Pons (tissue), 1 donor: ENCODE results near the gene NOX5.

ENCODE experiments used
- DNase-seq: peaks from one replicate; pipeline ENCODE4 v3.0.0-alpha.2; 2016; ENCODE audit warnings: low spot score

NOX5 gene

DNA sequence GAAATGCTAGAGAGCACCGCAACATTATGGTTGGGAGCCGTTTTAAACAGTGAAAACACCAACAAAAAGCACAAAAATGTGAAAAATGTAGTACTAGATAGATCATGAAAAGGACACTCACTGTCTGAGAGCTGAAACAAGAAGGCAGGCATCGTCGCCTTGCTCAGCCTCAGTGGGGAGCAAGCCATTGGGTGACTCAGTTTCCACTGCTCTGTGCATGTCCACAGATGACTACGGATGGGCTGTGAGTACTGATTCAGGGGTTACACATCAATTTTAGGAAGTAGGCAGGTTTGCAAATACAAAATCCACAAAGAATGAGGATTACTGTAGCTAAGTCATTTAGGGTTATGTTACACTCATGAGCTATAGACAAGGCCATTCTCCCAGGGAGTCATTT lies 10.8 kb downstream of the NOX5 start:
- no peak for DNase-seq

DNA sequence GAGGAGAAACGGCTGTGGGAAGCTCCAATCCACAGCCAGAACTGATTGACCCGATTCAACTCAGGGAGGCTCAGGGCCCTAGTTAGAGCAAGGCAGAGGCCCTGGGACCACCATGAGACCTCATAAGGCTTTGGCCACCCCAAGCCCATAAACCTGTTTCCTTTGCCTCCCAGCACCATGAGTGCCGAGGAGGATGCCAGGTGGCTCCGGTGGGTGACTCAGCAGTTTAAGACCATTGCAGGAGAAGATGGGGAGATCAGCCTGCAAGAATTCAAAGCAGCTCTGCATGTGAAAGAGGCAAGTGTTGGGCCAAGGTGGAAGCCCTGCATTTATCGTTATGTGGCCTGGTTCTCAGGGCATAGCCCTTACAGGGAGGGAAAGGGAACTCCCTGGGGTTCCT lies 11.9 kb downstream of the NOX5 start:
- no peak for DNase-seq

DNA sequence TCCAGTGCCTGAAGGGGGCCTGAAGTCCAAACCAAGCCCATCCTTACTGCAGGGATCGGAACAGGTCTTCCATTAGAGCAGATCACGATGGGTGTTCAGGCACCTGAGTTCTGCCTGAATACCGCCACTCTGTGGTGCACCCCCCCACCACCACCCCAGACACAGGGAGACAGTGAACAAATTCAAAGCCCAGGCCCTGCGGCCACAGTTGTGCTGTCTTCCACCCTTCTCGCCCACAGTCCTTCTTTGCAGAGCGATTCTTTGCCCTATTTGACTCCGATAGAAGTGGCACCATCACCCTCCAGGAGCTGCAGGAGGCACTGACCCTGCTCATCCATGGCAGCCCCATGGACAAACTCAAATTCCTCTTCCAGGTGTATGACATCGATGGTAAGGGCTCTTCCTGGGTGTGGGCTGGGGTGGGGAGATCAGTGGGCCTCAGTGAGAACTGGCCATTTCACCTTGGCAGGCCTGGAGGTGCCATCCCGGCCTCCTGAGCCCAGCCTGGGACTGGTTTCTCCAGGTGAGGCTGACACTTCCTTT lies 13.6 kb downstream of the NOX5 start:
- DNase-seq = no peak

DNA sequence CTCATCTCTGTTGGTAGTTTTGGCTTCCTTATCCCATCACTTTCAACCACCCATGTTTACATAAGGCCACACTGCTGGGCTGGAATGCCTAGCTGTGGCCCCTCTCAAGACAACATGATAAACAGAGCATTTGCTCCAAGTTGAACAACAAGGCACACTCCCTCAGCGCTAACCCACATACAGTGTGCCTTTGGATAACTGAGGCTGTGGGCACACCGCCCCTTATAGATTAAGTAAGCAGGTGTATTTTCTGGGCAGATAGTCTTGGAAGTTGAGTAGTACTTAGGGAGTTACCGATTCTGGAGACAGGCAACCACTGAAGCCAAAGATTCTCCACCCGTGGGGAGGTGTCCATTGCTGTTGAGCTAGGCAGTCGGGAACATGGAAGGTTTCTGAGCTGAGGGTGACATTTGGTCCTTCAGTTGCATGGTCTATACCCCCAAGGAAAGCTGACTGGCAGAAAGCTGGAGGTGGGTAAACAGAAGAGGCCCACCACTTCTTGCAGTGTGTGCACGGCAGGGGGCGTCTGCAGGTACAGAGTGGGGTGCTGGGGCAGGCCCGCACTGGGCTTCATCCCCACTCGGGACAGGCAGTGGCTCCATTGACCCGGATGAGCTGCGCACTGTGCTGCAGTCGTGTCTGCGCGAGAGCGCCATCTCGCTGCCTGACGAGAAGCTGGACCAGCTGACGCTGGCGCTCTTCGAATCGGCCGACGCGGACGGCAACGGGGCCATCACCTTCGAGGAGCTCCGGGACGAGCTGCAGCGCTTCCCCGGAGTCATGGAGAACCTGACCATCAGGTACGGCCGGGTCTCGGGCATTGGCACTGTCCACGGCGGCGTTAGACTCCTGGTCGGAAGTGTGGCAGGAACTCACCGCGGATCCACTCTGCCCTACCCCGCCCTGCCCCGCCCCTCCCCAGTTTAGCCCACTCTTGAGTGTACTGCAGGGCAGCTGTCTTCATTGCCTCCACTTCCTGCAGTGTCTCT lies 16.8 kb downstream of the NOX5 start:
- no peak for DNase-seq

DNA sequence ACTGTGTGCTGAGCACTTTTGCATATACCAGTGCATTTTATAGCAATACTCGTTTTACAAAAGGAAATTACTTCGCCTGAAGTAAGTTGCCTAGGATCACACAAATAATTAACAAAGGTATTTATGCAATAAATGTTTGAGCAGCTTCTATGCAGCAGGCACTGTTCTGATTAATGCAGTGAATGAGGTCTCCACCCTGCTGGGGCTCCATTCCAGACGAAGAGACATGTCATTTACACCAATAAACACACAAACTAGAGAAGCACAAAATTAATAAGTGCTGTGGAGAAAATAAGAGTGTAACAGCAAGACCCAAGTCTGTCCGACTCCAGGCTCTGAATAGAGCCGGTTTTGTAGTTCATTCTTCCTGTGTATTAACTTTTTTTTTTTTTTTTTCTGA lies 17.5 kb downstream of the NOX5 start:
- DNase-seq = no peak

DNA sequence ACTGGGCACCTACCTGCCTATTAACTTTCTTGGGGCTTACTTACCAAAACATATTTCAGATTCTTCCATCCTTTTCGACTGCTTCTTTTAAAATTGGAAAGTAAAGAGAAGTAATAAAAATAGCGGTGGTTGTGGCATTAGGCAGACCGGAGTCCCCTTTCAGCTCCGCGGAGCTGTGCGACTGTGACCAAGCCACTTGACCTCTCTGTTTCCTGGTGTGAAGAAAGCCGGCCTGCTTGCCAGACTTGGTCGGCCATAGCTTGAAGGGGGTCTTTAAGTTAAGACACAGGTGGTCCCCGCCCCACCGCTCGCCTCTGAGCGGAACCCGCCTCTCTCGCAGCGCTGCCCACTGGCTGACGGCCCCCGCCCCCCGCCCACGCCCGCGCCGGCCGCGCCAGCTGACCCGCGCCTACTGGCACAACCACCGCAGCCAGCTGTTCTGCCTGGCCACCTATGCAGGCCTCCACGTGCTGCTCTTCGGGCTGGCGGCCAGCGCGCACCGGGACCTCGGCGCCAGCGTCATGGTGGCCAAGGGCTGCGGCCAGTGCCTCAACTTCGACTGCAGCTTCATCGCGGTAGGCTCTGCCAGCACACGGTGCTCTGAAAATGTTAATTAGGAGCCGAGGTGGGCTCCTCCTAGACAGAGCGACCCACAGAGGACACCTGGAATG lies 18.3 kb downstream of the NOX5 start:
- DNase-seq = no peak

DNA sequence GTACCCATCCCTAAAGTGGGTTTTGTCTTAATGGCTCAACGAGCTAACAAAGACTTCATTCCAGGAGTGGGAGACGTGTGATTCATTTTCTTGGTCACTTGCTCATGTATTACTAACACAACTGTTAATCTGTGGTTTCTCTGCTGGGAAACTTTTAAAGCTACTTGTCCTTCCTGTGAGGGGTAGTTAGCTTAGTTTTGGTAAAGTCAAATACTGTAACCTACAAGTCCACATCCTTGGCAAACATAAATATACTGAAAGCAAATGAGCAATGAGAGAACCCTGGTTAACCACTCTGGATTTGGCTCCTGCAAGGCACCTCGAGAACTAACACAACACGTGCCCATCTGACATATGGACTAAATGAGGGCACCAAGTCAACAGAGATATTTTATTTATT lies 19.9 kb downstream of the NOX5 start:
- DNase-seq = no peak

DNA sequence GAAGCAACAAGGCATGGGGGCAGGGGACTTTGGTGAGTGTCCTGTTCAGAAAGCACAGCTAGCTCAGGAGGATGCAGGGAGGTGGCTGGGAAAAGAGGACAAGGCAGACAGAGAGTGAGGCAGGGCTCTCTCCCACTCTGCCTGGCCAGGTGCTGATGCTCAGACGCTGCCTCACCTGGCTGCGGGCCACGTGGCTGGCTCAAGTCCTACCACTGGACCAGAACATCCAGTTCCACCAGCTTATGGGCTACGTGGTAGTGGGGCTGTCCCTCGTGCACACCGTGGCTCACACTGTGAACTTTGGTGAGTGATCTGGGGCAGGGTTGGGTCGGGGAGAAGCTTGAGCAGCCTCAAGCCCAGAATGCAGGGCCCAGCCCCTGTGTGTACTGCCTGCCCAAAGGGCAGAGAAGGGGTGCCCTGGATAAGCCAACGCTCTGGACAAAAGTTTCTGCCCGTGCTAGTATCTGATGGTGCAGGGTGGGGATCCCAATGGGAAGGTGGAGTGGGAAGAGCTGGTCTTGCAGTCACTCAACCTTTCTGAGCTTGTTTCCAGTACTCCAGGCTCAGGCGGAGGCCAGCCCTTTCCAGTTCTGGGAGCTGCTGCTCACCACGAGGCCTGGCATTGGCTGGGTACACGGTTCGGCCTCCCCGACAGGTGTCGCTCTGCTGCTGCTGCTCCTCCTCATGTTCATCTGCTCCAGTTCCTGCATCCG lies 20.9 kb downstream of the NOX5 start:
- DNase-seq = no peak

DNA sequence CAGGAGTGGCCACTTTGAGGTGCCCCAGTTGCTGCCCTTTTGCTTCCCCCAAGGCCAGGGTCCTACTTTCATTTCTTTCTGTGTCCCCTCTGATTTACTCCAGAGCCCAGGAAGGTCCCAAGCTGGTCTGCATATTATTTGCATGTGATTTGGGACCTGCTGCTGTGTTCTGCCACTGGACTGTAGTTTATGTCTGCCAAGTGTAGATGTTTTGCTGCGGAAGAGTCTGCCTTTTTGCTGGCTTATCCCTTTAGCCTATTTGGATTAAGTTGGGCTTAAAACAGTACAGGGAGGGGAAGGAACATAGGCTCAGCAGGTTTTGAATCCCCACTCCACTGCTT lies 21.4 kb downstream of the NOX5 start:
- no peak for DNase-seq

DNA sequence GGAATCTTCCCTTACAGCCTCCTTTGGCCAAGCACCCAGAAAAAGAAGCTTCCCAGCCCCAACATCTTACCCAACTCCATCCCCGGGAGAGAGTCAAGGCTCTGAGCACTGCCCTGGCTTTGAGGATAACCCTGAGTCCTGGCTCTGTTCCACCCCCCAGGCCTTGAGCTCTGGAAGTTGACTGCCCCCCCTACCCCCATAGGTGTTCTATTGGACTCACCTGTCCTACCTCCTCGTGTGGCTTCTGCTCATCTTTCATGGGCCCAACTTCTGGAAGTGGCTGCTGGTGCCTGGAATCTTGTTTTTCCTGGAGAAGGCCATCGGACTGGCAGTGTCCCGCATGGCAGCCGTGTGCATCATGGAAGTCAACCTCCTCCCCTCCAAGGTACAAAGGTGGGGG lies 22.3 kb downstream of the NOX5 start:
- DNase-seq = no peak

DNA sequence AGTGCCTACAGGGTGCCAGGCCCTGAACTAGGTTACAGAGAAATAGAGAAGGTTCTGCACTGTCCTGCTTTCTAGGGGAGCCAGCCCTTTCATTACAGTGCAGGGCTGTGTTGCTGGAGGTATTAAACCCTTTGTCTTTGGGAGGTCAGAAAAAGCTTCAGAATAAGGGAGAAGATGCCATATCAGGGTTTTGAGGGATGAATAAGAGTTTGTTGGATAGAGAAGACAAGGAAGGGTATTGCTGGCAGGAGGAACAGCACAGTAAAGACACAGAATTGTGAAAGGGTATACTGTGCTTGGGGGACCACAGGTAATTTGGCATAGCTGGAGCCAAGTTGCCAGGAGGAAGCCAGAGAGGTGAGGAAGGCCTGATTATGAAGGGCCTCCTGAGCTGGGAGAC lies 23.0 kb downstream of the NOX5 start:
- DNase-seq = no peak

DNA sequence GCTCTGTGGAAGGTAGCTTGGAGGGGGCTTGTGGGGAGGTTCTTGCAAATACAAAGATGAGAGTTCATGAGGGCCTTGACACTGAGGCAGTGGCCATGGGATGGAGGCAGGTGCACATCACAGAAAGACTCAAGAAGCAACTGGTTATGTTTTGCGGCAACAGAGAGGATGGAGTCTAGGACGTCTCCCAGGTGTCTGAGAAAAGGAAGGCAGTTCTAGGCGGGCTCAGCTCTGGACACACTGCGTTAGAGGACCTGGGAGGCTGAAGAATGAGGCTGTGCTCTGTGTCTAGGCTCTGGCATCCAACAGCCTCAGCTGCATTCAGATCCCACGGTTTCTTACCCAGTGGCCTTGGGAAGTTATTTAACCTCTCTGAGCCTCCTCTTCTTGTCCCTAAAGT lies 23.5 kb downstream of the NOX5 start:
- DNase-seq = no peak

DNA sequence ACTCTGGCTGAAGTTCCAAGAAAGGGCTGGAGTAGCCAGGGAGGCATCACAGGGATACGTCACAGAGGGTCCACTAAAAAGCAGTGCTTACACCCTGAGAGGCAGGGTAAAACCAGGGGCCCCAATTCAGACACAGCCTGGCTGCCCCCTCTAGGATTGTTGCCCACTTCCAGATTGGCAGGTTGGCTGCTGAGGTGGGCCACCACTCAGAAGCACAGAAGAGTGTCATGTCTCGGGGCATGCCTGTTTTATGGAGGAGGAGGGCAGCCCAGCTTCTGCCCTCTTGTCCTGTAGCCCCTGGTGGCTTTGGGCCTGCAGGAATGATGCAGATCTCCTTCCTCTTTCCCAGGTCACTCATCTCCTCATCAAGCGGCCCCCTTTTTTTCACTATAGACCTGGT lies 24.0 kb downstream of the NOX5 start:
- DNase-seq = no peak

DNA sequence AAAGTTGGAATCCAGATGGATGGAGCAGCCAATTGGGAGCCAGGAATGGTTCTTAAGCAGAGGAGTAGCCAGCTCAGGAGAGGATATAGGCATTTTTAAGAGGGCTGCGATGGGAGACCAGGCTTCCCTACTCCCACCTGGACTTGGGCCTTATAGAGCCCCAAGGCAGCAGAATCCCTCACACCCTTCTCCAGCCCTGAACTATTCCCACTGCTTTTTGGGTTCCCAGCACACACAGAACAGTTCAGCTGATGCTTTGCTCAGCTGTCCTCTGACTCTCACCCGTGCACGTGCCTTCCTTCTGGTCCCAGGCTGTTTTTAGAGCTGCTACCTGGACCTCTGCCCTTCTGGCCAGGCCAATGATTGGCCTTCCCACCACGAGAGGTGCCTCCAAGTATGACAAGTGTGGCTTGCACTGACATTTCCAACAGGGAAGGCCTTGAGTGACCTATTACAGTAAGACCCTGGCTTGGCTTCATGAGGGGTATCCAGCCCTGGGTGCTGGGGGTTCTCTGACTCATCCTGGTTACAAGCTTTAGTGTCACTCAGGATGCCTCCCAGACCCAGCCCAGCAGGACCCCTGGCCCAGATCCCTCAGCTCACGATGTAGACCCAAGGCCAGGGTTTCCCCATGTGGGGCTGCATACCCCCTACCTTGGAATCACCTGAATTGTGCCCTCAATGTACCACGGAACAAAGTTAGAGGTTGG lies 25.2 kb downstream of the NOX5 start:
- no peak for DNase-seq

DNA sequence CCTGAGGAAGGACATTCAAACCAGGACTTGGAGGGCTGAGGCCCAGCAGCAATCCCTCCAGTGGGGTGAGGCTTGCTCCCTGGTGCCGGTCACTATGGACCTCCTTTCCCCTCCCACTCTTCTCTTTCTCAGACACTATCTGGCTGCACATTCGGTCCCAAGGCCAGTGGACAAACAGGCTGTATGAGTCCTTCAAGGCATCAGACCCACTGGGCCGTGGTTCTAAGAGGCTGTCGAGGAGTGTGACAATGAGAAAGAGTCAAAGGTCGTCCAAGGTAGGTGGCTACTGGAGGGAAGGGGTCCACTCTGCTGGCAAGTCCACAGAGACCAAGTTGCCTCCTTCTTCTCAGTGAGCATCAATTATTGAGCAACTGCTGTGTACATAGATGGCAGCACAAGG lies 28.0 kb downstream of the NOX5 start:
- DNase-seq = no peak

DNA sequence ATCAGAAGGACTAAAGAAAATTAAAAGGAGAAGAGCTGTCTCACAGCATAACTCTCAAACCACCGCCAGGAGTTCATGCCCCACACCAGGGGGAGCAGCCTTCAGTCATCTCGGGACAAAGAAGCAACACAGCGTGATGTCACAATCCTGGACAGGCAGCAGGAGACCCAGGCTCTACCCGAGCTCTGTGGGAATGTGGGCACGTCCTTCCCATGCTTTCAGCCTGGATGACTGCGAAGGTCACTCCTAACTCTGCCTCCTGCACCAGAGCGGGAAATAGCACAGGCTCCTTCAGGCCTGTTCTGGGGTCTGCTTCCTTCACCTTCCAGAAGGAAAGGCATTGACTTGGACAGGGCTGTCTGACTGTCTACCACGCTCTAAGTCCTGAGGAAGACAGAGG lies 31.3 kb downstream of the NOX5 start:
- DNase-seq = no peak

DNA sequence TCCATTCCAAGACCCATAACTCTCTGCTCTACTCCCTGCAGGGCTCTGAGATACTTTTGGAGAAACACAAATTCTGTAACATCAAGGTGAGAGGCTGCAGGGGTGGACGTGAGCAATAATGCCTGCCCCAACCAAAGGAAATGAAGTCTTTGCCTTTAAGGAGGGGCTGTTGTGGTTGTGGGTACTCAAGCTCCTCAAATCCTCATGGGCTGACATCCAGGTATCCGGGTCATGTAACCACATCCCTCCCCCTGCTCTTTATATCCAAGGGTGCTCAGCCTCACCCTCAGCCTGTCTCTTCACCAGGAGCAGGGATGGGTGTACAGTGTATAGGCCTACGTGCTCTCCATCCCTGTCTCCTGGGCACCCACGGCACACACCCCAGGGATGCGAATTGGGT lies 32.3 kb downstream of the NOX5 start:
- no peak for DNase-seq

DNA sequence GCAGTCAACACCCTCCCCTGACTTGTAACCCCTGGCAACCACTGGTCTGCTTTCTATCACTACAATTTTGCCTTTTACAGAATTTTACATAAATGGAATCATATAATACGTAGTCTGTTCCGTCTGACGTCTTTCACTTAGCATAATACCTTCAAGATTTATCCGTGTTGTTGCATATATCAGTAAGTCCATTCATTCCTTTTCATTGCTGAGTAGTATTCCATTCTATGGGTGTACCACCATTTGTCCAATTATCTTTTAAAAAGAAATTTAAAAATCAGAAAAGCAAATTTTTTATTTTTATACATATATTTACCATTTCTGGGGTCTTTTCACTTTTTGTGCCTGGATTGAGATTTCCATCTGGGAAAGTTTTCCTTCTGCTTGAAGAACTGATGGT lies 35.5 kb downstream of the NOX5 start:
- no peak for DNase-seq

DNA sequence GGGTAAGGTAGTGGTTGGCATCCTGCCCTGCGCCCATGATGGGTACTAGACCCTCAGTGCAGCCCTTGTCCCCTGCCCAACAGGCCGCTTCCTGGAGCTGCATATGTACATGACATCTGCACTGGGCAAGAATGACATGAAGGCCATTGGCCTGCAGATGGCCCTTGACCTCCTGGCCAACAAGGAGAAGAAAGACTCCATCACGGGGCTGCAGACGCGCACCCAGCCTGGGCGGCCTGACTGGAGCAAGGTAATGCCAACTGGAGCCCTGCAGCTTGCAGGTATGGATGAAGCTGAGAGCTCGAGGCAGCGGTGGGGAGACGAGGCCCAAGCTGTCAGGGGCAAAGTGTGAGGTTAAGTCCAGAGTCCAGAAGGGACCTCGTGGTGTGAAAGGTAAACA lies 40.8 kb downstream of the NOX5 start:
- DNase-seq = no peak

DNA sequence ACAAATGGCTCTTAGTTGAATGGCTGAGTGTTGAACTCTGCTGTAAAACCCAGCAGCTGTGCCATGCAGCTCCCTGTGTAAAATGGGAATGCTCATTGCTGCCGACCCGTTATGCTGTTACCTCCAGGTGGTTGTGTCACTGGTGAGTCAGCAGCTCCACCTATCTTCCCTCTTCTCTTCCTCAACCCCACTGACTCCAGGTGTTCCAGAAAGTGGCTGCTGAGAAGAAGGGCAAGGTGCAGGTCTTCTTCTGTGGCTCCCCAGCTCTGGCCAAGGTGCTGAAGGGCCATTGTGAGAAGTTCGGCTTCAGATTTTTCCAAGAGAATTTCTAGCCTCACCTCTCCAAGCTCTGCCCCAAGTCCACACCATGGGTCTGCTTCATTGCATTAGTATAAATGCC lies 41.9 kb downstream of the NOX5 start:
- DNase-seq = no peak

DNA sequence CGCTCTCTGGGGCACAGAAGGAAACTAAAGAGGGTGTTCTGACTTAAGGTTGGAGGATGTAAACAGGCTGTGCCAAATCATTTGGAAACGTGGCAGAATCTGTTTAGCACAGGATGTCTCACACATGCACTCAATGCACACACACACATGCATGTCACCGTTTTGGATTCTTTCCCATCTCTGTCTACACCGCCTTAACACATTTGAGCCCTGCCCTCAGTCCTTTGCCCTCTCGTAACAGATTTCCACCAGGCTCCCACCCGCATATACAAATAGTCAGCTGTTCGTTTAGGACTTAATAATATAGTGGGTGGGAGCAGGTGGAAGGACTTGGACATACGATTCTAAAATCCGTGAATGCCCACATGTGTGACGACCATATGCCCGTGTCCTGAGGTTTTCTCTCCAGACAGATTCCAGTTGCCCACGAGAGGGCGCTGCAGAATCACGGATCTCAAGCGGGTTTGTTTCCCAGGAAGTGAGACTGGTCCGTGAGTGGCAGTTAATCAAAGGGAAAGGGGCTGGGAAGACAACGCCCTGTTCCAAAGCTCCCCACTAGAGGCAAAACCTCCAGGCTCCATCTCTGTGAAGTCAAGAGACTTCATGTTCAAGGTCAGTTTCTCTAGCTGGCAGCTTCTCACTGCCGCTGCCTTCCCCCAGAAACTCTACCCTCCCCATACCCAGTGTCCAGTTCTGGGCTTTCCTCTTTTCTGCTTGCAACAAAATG lies 44.5 kb downstream of the NOX5 start:
- peak; percentile 95 for DNase-seq
